GM18873 (cell line): ENCODE measurements around the gene ALOX5.
A peak's percentile ranks its signal among the peaks of the same experiment; 100 is the strongest.

Experiments
- ATAC-seq: cut with Tn5 transposase; IDR thresholded peaks from one replicate; pipeline ENCODE4 v1.9.1; 2021; ENCODE audit warnings: mild to moderate bottlenecking, moderate library complexity, moderate number of reproducible peaks; ENCODE audit not compliant: unreplicated experiment, low FRiP score

The ALOX5 gene

GRCh38 chr10:45422207-45422865 is 48.3 kb downstream of the ALOX5 start:
- no peak for ATAC-seq

DNA sequence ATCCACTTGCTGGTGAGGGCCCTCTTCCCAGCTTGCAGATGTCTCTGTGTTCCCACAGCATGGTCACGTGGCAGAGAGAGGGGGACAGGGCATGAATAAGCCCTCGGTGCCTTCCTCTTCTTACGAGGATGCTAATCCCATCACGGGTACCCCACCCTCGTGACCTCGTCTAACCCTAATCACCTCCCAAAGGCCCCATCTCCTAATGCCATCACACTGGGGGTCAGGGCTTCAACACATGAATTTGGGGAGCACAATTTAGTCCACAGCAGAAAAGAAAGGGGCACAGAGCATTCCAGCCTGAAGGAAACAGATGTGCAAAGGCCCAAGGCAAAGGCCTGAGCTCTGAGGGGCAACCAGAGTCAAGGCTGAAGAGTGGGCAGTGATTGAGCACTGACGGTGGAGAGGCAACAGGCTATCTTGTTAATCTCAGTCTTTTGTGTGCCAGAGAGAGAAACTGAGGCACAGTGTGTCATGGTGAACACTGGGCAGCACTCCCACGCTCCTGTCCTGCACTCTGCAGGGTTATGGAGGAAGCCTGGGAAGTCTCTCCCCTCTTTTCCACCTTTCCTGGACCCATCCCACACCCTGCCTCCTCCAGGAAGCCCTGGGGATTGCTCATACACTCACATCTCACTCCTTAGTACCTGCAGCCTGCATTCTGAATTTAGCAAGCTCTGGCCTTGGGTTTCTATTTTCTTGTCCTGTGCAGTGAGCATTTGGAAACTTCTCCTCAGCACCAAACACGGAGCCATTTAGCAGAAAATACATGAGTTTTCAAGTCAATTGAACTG is 49.0 kb downstream of the ALOX5 start:
- ATAC-seq = no peak

- ATAC-seq = no peak
Measured at GRCh38 chr10:45423976-45424499, 50.0 kb downstream of the ALOX5 start.

GRCh38 chr10:45424668-45425404 is 50.8 kb downstream of the ALOX5 start:
- ATAC-seq = no peak

DNA sequence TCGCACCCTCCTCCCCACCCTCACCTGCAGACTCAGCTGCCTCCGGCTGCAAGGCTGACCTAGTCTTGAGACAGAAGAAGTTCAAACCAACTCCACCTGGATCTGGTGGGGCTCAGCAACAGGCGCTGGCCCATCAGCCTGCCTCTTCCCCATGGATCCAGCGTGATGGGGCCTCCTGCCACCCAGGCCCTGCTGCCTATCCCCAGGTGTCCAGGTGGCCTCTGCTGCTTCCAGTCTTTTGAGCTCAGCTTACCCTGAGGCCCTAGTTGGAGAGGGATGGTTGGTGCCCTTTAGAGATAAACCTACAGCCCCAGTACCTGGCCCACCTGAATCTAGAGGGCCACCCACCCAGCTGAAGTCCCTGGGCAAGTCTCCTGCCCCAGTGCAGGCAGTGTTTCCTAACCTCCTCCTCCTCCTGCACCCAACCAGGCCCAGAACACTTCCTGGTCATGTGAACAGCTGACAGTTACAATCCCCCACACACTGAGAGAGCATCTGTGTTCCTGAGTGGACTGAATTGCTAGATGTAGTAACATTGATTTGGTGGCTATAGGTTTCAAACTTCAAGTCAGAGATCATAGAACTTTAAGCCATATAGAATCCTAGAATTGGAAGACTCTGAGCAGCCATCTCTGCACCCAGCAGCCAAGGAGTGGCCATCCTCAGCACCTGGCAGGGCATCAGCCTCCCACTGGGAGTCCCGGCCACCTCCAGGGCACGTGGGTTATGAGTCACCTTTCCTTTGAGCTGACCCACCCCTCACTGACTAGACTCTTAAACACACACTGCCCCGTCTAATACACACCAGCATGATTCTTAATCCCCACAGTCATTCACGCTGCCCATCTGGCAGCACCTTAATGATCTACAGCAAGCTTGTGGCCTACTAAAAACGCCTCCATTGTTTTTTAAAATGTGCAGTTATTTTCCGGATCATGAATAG is 51.9 kb downstream of the ALOX5 start:
- no peak for ATAC-seq

DNA sequence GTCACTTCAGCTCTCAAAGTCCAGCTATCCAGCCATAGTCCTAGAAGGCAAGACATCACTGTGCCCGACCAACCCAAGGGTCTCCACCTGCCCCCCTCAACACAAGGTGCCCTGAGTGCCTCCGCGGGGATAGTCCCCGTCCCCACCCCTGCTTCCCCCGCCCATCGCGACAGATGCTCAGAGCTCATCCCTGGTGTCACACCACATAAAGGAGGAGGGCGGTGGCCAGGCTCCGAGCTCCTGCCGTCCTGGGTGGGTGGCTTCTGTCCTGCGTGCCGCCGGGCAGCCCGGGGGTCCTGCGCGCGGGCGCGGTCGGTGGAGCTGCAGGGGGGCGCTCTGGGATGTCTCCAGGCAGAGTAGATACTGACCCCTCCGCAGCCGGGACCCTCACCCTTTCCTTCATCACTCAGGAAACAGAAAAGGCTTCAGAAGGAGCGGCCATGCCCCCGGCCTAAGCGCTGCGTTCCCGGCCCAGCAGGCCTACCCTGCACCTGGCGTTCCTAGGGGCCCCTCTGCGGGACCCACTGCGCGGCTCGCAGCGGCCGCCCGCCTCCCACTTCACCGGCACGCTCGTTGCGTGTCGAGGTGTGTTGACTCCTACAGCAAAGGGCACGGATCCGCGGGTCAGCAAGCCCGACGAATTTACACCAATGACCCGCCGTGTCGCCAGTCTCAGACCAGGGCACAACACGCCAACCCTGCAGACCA is 53.4 kb downstream of the ALOX5 start:
- ATAC-seq = no peak

DNA sequence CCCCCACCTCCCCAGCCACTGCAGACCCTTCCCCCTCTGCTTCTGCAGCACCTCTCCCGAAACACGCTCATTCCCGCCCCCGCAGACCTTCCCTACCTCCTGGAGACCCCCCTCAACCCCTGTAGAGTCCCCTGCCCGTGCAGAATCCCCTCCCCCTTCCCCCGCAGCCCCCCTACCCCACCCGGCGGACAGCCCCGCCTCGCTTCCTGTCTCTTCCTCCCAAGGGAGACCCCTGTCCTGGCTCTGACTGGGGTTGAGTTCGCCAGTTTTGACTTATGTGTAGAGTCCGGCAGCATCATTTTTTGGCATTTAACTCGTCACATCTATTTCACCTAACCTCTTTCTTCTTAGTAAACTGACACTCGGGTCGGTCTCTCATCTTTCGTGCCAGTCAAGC is 54.0 kb downstream of the ALOX5 start:
- ATAC-seq = no peak

DNA sequence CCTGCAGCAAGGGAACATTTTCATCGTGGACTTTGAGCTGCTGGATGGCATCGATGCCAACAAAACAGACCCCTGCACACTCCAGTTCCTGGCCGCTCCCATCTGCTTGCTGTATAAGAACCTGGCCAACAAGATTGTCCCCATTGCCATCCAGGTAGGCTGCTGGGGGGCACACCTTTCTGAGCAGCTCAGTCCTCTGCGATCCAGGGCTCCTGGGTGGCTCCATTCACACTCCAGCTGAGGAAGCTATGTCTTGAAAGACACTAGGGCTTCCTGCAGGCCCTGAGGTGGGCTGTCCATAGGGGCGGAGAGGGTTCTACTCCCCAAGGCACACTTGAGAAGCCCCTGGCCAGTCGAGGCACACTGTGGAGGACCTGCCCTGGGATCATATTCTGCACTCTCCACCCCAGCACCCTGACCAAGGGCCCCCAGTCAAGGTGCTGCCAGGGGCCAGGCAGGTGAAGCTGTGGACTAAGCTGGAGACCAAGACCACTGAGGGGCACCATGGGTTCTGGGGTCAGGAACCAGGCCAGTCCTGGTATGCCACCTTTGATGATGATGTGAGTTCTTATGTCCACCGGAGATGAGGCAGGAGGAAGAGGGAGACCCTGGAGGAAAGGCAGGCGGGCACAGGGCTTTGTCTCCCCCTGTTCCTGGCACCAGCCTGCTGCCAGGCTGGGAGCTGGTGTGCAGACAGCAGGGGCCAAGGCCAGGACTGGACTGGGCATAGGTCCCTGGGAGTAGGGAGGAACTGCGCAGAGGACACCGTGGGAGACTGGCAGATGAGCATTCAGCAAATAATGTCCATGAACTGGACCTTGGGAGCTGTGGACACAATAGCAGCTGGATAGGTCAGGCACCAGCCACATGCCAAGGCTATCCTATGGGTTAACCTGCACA is 54.8 kb downstream of the ALOX5 start:
- ATAC-seq = no peak

DNA sequence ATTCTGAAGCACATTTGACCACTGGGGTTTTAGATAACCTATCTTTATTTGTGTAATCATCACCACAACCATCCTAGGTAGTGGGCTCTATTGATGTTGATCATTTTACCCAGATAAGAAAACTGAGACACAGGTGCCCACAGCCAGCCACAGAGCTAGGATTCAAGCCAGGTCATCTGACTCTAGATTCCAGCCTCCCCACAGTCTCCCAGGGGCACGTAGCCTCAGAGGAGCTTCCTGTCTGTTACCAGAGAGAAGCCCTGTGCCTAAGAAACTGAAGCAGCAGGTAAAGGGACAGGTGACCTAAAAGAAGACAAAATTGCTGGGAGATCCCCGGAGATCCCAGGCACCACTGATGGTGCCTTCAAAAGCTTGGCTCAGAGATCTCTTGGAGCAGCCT is 55.8 kb downstream of the ALOX5 start:
- ATAC-seq = no peak

- ATAC-seq = no peak
Measured at GRCh38 chr10:45432113-45432512, 58.1 kb downstream of the ALOX5 start.

DNA sequence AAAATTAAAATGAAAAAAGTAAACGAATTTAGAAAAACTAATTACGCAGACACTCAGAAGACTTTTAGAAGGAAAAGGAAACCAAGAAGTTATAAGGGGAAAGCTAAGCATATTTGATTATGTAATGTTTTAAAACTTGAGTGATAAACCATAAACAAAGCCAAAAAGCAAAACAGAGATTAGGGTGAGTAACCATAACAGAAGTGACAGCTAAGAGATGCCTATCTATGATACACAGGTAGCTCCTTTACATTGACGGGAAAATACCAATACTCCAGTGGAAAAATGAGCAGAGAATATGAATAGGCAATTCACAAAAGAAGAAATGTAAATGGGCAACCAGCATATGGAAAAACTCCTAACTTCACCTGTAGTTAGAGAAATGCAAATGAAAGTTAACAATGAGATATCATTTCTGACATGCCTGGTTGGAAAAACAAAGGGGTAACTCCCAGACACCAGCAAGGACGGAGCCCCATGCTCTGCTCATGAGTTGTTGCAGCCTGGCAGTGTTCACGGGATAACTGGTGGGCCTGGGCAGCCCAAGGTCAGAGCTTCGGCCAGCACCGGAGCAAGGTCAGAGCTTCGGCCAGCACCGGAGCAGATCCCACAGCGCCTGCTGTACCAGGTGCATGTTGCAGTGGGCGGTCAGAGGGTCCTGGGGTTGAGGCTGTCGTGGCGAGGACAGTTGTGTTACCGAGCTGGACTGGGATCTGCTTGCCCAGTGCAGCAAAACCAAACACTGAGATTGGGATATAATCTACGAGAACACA is 58.9 kb downstream of the ALOX5 start:
- no peak for ATAC-seq

DNA sequence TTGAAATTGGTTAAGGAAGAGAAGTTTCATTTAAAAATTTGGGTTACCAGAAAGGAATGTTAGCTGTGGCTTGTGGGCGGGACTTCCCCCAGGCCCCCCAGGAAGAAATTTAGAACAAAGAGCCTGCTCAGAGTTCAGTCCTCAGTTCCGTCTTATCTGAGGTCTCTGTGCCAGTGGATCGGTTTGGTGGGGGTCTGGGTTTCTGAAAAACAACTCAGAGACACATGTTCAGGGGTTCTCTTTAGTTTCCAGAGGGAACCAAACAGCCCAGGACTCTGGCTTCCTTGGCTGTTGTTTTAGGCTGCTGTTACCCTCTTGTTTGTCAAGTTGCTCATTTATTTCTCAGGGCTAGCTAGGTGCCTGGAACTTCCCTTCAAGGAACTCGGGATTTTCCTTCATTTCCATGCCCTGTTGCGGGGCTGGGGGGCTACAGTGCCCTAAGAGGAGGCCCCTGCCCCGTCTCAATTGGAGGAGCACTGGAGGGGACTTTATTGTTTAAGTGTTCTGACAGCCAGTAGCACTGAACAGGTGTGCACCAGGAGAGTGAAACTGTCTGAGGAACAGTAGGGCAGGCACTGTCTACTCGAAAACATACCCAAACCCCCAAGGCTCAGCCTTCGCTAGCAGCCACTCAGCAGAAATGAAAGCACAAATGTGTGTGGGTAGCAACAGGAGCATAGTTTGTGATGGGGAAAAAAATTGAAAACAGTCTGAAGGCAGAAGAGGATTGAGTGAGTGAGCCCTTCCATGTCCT is 59.9 kb downstream of the ALOX5 start:
- peak; percentile 85 for ATAC-seq

GRCh38 chr10:45437587-45438465 is 63.8 kb downstream of the ALOX5 start:
- no peak for ATAC-seq

- ATAC-seq = no peak
Measured at GRCh38 chr10:45438466-45439090, 64.6 kb downstream of the ALOX5 start.

DNA sequence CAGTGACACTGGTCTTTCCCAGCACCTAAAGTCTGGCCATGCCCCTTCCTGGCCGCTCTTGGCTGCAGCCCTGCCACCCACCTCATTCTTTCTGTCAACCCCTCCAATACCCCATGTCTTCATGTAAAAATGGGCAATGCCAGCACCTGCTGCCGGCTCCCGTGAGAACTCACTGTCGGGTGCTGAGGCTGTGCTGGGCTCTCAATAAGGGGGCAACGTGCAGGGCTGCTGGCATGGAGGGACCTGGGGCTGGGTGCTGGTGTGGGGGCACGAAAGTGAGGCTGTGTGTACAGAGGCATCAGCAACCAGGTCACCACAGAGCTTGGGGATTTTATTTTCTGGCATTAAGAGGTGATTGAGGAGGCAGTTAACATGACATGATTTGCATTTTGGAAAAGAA is 65.3 kb downstream of the ALOX5 start:
- no peak for ATAC-seq

GRCh38 chr10:45439873-45440272 is 65.9 kb downstream of the ALOX5 start:
- no peak for ATAC-seq
